Right forelimb (tissue), 1 donor: Measurements from ENCODE around the gene PRSS21.

Source experiments
- DNase-seq: peaks from one replicate; pipeline ENCODE4 v3.0.0-alpha.2; 2018

The PRSS21 gene, protein sequence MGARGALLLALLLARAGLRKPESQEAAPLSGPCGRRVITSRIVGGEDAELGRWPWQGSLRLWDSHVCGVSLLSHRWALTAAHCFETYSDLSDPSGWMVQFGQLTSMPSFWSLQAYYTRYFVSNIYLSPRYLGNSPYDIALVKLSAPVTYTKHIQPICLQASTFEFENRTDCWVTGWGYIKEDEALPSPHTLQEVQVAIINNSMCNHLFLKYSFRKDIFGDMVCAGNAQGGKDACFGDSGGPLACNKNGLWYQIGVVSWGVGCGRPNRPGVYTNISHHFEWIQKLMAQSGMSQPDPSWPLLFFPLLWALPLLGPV

DNA sequence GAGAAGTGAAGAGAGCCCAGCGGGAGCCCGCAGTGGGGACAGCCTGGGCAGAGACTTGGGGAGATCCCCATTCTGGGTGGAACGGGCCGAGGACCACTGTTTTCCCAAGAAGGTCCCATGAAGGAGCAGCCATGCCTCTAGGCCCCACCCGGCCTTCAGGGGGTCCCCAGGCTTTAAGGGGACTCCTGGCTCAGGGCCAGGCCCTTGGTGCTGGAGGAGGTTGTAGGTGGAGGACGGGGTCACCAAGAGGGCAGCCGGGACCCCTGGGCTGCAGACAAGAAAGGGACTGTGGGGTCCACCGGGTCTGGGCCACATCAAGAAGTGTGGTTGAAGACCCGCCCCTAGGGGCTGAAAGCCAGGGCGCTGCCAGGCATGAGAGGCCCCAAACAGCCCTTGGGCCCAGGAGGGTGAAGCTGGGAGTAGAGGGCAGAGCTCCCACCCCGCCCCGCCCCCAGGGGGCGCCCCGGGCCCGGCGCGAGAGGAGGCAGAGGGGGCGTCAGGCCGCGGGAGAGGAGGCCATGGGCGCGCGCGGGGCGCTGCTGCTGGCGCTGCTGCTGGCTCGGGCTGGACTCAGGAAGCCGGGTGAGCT, at the start of gene PRSS21:
Gene PRSS21, plus strand, starts transcription at position 487 of the 589 bp plus-strand sequence. Its CDS starts 32 bp downstream, at position 519.
- DNase-seq, result no peak

DNA sequence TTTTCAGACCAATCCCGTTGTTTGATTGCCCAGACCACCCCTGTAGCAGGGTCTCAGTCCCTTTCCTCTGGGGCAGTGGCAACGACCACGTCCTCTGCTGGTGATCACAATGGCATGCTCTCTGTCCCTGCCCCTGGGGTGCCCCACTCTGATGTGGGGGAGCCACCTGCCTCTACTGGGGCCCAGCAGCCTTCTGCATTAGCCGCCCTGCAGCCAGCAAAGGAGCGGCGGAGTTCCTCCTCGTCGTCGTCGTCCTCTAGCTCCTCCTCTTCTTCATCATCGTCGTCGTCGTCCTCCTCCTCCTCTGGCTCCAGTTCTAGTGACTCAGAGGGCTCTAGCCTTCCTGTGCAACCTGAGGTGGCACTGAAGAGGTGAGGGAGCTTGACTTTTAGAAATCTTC, 49.1 kb upstream of the PRSS21 start:
- no peak for DNase-seq

DNA sequence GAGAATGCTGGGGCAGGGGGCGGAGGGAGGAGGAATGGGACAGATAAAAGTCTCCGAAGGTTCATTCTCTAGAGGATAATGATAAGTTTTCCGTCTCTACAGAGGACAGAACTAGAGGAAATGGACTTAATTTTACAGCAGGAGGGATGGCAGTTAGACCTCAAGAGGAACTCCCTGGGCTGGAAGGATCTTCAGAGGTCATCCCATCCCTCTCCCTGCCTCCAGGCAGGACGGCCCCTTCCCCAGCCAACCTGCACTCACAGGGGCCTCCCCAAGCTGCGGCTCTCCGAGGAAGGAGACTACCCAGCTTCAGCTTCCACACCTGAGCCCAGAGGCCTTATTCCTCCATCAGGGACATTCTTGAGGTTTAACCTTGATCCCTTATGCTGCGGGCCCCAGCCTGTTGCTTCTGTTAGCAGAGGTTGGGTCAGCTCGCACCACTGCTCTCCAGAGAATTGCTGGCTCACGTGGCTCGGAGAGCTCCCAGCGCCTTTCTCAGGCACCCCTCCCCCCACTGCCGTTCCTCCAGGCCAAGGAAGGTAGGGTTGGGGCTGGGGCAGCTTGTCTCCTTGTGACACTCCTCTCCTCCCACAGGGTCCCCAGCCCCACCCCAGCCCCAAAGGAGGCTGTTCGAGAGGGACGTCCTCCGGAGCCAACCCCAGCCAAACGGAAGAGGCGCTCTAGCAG, 48.5 kb upstream of the PRSS21 start:
- DNase-seq, result no peak

DNA sequence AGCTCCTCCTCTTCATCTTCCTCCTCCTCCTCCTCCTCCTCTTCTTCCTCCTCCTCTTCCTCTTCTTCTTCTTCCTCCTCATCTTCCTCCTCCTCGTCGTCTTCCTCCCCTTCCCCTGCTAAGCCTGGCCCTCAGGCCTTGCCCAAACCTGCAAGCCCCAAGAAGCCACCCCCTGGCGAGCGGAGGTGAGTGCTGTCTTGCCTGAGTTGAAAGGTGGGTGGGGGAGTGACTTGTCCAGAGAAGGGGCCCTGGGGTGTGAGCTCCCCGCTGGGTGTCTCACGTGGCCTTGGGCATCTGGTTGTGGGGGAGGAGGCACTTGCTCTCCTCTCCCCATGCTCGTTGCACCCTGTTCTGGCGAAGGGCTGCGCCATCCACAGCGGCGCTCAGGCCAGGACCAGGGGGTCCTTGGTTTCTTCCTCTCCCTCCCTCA, 47.9 kb upstream of the PRSS21 start:
- DNase-seq, result no peak

DNA sequence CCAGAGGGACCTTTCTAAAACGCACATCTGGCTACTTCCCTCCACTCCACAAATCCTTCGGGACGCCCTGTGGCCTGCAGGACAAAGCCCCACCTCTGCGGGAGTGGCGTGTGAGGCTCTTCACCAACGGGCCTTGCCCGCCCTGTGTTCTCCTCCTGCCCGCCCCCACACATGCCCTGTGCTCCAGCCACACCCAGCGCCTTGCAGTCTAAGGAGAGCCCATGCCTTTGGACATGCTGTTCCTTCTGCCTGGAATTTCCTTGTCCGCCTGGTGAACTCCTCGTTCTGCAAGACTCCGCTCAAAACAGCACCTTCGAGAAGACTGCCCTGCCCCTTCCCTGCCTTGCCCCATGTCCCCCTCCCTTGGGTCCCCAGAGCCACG, 47.4 kb upstream of the PRSS21 start:
- no peak for DNase-seq

DNA sequence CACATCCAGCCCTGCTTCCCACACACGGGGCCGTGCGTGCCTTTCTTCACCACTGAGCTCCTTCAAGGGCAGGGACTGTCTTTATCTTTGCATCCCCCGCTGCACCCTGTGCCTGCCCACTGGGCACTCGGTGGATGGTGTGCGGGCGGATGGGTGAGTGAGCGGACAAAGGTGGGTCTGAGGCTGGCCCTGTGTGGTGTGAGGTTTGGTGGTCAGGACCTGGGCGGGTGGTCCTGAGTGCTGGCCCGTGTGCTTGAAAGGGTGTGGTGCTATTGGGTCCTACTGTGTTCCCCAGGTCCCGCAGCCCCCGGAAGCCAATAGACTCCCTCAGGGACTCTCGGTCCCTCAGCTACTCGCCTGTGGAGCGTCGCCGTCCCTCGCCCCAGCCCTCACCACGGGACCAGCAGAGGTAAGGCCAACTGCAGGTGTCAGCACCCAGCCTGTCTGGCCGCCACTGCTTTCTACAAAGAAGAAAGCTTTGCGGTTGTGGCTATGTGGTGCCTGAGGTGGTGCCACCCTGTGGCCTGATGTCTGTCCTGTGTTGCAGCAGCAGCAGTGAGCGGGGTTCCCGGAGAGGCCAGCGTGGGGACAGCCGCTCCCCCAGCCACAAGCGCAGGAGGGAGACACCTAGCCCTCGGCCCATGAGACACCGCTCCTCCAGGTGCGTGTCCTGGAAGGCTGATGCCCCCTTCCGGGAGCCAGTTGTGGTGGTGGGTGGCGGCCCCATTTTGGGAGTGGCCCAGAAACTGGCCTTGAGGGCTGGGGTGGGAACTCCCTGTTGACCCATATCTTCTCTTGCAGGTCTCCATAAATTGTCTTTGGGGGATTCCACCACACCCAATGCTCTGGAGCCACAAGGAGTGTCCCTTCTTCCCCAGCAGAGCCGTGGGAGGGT, 46.7 kb upstream of the PRSS21 start:
- no peak for DNase-seq

DNA sequence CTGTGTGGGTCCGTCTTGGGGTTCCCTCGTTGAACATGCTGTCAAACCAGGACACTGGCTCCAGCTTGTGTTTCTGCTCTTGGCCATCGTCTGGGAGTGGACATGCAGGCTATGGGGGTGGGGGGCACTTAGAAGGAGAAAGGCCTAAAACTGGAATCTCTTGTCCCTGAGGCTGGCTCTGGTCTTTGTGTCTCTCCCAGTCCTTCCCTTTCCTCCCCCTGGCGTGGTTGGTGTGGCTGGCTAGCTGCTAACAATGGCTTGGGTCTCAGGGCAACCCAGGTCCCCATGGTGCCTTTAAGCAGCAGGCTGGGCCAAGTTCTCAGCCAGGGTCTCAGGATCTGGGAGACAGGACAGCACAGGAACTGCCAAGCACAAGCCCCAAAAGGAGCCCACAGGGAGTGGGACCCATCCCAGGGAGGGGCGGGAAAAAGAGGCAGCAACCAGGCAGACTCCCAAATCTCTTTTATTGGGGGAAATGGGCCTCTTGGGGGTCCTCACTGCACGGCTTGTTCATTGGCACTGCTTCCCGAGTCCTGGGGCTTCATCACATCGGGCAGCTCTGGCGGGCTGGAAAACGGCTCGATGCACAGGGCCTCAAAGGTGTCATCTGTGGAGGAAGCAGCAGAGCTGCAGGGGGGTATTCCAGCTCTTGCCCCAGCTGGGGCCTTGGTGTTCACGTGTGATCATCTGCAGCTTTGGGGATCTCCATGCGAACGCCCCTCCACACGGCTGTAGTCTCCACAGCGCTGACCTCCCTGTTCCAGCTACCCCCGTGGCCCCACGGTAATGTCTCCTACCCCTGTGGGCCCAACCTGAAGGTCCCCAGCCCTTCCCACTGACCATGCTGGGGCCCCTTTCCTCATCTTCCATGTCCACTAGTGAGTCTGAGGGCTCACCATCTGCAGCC, 45.3 kb upstream of the PRSS21 start:
- DNase-seq, result no peak

DNA sequence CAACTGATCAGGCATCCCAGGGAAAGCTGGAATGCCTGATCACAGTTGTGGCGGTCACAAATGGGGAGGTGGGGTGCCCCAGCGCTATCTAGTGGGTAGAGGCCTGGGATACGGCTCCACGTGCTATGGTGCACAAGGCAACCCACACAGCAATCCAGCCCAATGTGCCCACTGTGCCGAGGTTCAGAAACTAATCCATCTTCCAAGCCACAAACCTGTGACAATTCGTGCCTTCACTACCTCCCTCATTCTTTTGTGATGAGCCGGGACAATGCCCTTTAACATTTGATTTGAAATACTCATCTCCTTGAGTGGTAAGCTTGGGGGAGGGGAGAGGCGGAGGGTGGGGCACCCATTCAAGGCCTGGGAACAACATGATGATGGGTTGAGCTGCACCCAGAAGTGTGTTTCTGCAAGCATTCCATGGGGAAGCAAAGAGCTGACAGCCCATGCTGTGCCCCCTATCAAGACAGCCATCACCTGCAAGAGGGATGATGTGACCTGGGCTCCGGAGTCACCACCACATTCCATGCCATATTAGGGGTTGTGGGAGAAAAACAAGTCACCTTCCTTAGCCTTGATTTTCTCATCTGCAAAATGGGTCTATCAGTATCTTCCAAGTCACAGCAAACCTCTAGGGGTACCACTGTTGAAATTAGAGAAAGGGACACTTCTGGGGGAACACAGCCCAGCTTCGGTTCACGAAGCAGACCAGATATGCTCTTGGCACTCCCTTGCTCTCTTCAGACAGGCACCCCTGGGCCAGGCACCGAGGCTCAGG, 43.7 kb upstream of the PRSS21 start:
- no peak for DNase-seq

DNA sequence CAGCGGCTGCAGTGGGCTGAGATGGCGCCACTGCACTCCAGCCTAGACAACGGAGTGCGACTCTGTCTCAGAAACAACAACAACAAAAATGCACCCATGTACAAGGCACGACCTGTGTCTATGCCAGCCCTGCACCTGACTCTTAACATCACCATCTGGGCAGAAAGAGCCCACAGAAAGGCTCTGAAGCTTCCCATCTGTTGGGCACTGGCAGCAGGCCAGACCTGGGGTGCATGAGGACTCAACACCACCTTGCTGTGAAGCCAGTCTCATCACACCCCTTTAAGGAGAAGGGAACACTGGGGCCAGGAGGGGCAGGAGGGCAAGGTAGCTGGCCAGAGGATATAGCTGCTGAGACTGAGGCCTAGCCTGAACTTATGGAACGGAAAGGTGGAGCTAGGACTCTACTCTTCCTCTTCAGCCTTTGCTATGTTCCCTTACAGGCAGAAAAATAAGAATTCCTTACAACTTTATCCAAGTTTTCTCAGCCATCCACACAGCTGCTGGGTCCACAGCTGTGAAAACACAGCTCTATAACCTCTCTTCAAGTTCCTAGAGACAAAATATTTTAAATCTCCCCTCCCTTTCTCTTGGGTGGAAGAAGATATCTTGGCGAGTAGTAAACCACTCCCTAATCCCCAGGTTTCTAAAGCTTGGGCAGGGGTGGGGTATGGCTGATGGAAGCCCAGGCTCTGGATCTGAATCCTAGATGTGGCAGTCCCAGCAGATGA, 42.7 kb upstream of the PRSS21 start:
- no peak for DNase-seq

DNA sequence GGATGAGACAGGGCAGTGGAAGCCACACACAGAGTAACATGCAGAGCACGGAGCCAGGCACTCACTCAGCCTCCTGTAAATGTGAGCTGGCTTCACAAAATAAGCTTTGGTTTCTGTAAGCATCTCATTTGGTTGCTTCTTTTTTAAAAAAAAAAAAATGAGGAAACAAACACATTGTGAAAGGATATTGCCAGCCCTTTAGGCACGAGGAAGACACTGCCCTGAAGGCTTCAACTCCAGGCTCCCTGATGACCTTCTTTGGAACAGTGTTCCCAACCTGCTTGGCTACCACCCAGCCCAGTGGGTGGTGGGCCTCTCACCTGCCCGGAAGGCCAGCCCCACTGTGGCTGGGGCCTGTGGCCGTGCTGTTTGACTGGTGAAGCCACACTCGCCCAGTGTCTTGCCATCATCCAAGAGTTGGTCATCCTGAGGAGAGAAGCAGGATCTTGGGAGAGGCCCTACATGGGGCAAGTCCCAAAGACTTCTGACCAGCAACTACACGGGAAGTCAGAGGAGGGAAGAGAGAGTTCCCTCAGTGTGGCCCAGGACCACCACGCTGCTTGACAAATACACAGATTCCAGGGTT, 41.8 kb upstream of the PRSS21 start:
- DNase-seq, result no peak

DNA sequence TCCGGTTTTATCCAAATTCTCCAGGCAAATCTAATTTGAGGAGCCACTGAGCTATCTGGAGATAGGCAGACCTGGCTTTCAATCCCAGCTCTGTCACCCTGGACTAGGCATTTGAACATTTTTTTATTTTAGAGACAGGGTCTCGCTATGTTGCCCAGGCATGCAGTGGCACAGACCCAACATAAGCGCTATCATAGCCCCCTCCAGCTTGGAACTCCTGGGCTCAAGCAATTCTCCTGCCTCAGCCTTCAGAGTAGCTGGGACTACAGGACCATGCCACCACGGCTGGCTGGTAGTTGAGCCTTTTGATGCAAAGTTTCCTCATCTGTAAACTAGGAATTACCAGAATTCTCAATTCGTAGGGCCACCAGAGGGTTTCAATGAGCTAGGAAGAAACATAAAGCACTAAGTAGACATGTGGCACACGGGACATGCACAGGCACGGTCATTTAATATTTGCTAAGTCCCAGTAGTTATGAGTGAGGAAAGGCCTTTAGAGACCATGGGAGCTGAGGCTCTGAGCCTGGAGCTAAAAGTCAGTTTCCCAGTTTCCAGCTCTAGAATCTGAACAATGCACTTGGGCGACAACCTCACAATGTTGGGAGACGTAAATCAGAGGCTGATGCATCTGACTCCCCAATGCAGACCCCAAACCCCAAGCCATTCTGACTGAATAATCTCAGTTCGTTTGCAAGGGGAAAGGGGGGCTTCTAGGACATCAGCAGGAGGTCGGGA, 41.1 kb upstream of the PRSS21 start:
- DNase-seq, result no peak

DNA sequence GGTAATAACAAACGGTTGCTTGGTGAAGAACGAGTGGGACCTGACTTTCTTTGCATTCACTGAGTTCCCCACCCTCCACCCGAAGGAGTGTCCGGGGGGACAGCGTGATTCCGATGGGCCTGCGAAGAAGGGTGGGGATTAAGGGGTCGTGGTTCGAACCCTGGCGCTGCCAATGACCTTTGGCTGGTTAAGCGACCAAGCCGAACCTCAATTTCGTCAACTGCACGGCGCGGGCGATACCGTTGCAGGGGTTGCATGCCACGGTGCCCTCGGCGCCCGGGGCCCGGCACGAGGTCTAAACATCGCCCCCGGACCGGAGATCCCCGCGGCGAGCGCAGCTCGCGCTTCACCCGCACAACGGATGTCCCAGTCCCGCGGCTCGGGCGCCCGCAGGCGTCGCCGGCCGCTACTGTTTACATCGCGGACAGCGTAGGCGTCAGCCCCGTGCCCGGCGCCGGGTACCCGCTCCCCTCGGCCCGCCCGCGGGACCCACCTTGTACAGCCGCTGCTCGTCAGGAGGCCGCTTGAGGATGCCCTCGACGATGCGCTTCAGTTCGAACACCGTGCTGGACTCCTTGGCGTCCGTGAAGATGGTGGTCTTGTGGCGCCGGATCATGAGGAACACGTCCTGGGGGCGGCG, 40.4 kb upstream of the PRSS21 start:
- DNase-seq, result no peak

DNA sequence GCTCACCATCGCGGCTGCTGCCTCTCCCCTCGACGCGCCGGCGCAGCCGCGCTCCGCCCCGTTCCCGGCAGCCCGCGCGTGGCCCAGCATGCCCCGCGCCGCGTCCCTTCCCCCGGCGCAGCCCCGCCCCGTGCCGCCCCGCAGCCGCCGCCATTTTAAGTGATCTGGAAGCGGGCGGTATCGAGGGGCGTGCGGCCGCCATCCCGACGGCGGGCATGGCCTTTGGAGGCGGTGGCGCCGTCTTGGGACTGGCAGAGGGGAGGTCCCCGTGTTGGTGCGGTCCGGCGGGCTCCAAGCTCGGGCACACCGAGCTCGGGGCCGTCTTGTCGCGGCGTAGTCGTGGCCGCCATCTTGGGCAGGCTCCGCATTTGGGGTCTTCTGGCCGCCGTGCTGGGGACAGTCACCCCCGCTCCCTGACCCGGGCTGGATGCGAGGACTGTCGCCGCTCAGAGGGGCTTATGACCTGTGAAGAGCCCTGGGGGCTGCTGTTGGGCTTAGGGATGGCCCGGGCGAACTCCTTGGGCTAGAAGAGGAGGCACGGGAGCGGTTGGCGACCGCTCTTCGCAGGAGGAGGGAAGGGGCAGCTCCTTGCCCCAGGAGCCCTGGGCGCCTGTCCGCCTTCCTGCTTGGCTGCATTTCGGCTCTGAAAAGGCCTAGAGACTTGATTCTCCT, 39.7 kb upstream of the PRSS21 start, which contains the start of gene ELOB:
Gene ELOB, minus strand, starts transcription at position 50 of the 672 bp plus-strand sequence. Its CDS starts 41 bp downstream, at position 9.
- peak; percentile 96 for DNase-seq

DNA sequence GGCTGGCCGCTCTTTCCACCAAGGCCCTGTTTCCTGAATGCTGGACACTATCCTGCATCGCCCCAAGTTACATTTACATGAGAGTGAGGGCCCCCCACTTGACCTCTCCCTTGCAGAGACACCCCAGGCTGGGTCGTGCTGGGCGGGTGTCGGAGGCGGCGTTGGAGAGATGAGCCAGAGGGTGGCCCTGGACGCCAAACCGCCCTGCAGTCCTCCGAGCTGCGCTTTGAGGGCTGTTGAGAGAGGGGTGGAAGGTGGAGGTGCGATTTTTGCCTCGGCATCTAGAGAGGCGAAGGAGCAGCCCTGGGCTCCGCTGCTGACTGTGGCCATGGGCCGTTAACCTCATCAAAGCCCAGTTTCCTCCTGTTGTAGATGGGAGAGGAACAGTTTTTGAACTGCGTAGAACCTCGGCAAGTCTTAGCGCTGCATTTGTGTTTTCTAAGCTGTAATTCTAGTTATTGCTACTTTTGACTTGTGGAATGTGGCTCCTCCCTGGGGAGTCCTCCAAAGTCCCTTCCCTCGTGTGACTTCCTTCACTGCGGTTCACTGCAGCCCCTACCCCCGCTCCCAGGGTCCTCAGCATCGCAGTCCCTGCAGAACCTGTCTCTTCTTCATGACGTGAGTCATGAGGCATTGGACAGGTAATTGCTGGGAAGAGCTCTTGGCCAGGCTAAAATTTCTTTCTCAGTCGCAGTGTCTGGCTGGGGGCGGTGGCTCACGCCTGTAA, 39.0 kb upstream of the PRSS21 start:
- DNase-seq, result no peak

DNA sequence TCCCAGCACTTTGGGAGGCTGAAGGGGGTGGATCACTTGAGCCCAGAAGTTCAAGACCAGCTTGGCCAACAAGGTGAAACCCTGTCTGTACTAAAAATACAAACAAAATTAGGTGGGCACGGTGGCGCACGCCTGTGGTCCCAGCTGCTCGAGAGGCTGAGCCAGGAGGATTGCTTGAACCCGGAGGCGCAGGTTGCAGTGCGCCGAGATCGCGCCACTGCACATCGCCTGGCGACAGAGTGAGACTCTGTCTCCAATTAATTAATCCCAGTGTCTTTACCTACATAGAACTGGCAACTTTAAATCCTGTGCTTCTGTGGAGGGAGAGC, 38.4 kb upstream of the PRSS21 start:
- DNase-seq, result no peak

DNA sequence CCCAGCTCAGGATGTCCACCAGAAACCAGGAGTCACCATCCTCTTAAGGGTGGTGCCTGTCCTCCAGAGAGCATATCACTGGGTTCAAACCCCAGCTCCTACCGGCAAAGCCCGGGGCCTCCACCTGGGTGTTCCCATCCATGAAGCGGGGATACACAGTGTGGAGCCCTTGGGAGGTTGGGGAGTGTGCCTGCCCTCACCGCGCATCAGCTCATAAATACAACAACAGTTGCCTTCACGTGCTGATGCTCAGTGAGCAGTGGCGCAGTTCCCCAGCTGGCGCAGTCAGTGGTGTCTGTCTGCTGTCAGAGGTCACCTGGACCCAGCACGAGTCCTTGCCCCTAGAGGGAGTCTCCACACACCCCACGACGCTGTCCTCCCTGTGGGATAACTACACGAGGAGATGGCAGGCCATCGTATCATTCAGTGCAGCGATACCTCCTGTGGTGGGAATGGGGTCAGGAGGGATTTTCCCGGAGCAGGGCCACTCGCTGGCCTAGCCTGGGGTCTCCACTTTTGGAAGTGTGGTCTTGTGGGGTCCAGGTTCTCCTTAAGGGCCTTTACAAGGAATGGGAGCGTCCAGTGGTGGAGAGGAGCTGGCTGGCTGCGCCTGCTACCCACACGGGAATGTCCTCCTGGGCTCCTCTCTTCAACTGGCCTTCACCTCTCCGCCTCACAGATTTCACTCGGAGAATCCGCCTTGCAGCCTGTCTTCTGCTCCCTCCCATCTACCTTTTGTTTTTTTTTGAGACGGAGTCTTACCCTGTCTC, 37.7 kb upstream of the PRSS21 start:
- DNase-seq, result peak; percentile 30
